HepG2 (cell line): ENCODE data around the gene ADM. TPM values are rescaled to one million over a fixed set of nuclear protein-coding genes. Genes with fewer than 3 reads are reported as not detected.

Experiments
- AHR ChIP-seq: IDR thresholded peaks from 2 replicates; pipeline ENCODE4 v1.6.1; 2018; ENCODE audit warnings: missing genetic modification reagents, missing compliant biosample characterization
- DPF2 ChIP-seq: sonication (generic); formaldehyde crosslinking; IDR thresholded peaks from 2 replicates; pipeline ENCODE4 v1.4.0; 2020; ENCODE audit warnings: mild to moderate bottlenecking, low read depth, missing genetic modification reagents, borderline replicate concordance
- EZH2 ChIP-seq: conservative IDR thresholded peaks from 2 replicates; pipeline ENCODE4 v1.6.1; 2012; ENCODE audit warnings: mild to moderate bottlenecking, low read depth, low read length, moderate library complexity
- GLI4 ChIP-seq: sonication (generic); formaldehyde crosslinking; IDR thresholded peaks from 2 replicates; pipeline ENCODE4 v1.5.1; 2020; ENCODE audit warnings: missing genetic modification reagents, mild to moderate bottlenecking, moderate library complexity, borderline replicate concordance
- HNRNPL ChIP-seq: fragments of 200-400 bp; formaldehyde crosslinking; IDR thresholded peaks from 2 replicates; pipeline ENCODE4 v1.6.1; 2017; ENCODE audit warnings: mild to moderate bottlenecking, low read depth, low read length
- NR2F2 ChIP-seq: IDR thresholded peaks from 2 replicates; pipeline ENCODE4 v1.6.1; 2012; ENCODE audit warnings: low read depth, inconsistent platforms, borderline replicate concordance
- RFX1 ChIP-seq: fragments of 450-650 bp; IDR thresholded peaks from 2 replicates; pipeline ENCODE4 v1.6.1; 2017
- SRSF4 ChIP-seq: fragments of 200-400 bp; formaldehyde crosslinking; IDR thresholded peaks from one replicate; pipeline ENCODE4 v1.6.1; 2018; ENCODE audit warnings: mild to moderate bottlenecking, low read depth, low read length, moderate library complexity; ENCODE audit not compliant: poor library complexity, severe bottlenecking
- SRSF9 ChIP-seq: fragments of 200-400 bp; formaldehyde crosslinking; IDR thresholded peaks from 2 replicates; pipeline ENCODE4 v1.6.1; 2018; ENCODE audit warnings: borderline replicate concordance, mild to moderate bottlenecking, low read depth, low read length; ENCODE audit not compliant: insufficient read depth, poor library complexity, severe bottlenecking
- TFE3 ChIP-seq: IDR thresholded peaks from 2 replicates; pipeline ENCODE4 v1.6.1; 2016
- TIGD3 ChIP-seq: sonication (generic); formaldehyde crosslinking; IDR thresholded peaks from 2 replicates; pipeline ENCODE4 v1.5.1; 2020; ENCODE audit warnings: mild to moderate bottlenecking, missing genetic modification reagents, borderline replicate concordance
- ZBTB26 ChIP-seq: IDR thresholded peaks from 2 replicates; pipeline ENCODE4 v1.6.1; 2016; ENCODE audit warnings: missing compliant biosample characterization, missing genetic modification reagents, borderline replicate concordance
- ZFP1 ChIP-seq: IDR thresholded peaks from 2 replicates; pipeline ENCODE4 v1.6.1; 2016
- ZFY ChIP-seq: sonication (generic); formaldehyde crosslinking; IDR thresholded peaks from 2 replicates; pipeline ENCODE4 v1.4.0; 2020; ENCODE audit warnings: missing genetic modification reagents
- ZMYM4 ChIP-seq: sonication (generic); formaldehyde crosslinking; IDR thresholded peaks from 2 replicates; pipeline ENCODE4 v1.8.1; 2023; ENCODE audit warnings: mild to moderate bottlenecking, missing genetic modification reagents
- ZNF136 ChIP-seq: sonication (generic); formaldehyde crosslinking; IDR thresholded peaks from 2 replicates; pipeline ENCODE4 v1.8.1; 2022; ENCODE audit warnings: low read depth, mild to moderate bottlenecking, moderate library complexity, missing genetic modification reagents
- ZNF446 ChIP-seq: sonication (generic); formaldehyde crosslinking; IDR thresholded peaks from 2 replicates; pipeline ENCODE4 v1.5.0; 2020; ENCODE audit warnings: mild to moderate bottlenecking, missing genetic modification reagents
- ZNF574 ChIP-seq: sonication (generic); formaldehyde crosslinking; IDR thresholded peaks from 2 replicates; pipeline ENCODE4 v1.4.0; 2020; ENCODE audit warnings: missing genetic modification reagents
- ZNF597 ChIP-seq: sonication (generic); formaldehyde crosslinking; IDR thresholded peaks from 2 replicates; pipeline ENCODE4 v1.5.0; 2020; ENCODE audit warnings: missing genetic modification reagents
- ZNF607 ChIP-seq: sonication (generic); formaldehyde crosslinking; IDR thresholded peaks from 2 replicates; pipeline ENCODE4 v1.5.1; 2020; ENCODE audit warnings: missing genetic modification reagents, mild to moderate bottlenecking, borderline replicate concordance
- polyA plus RNA-seq, 8 experiments: library from polyadenylated mRNA; depleted of rRNA in 3 of 8; stranded (reverse) in 7 of 8; unstranded in 1 of 8; fragments of >200 nt; fragmentation: Illumina TruSeq in 4 of 8; extraction: Trizol in 4 of 8; gene quantifications; 2 replicates each; pipeline versions ENCODE4 v1.2.1 to v1.2.3, GENCODE V29; 2011 to 2016; ENCODE audit warnings: low read depth in 4 of 8, missing spikeins in 1 of 8, mixed read lengths in 1 of 8; ENCODE audit not compliant: insufficient read depth in 1 of 8
- total RNA-seq, 5 experiments: library from RNA; depleted of rRNA; stranded (reverse); fragments of >200 nt; fragmentation: Illumina TruSeq; extraction: Trizol; gene quantifications; 2 replicates each; pipeline ENCODE4 v1.2.3, GENCODE V29; 2016; ENCODE audit warnings: low read depth in 1 of 5

ADM gene
- total and polyA plus RNA-seq, 2 of the 13 experiments (the other 11 are each of a cell fraction or from before 2014, with no cell fraction given) = 10.7 to 26.1 TPM

- TF ChIP-seq ZNF574 (CRISPR knock-in tag) (no peak), SRSF4 (no peak), ZBTB26 (no peak; the same call in 1 of the 2 replicates), ZNF607 (CRISPR knock-in tag) (no peak), SRSF9 (no peak), AHR (CRISPR knock-in tag) (peak; percentile 50; the same call in 1 of the 2 replicates), ZMYM4 (no peak), TFE3 (no peak), DPF2 (CRISPR knock-in tag) (no peak), HNRNPL (no peak), ZNF597 (no peak), ZFY (CRISPR knock-in tag) (peak; percentile 62), ZNF136 (CRISPR knock-in tag) (no peak), ZNF446 (CRISPR knock-in tag) (no peak), EZH2 (no peak), ZFP1 (no peak), RFX1 (peak; percentile 29; the same call in 1 of the 2 replicates), TIGD3 (CRISPR knock-in tag) (no peak), GLI4 (CRISPR knock-in tag) (no peak), NR2F2 (no peak)
Observed at GRCh38 chr11:10307400-10308200, 2.7 kb downstream of the ADM start (continued).
